ENCODE results near the gene CDK15.

The CDK15 gene

DNA sequence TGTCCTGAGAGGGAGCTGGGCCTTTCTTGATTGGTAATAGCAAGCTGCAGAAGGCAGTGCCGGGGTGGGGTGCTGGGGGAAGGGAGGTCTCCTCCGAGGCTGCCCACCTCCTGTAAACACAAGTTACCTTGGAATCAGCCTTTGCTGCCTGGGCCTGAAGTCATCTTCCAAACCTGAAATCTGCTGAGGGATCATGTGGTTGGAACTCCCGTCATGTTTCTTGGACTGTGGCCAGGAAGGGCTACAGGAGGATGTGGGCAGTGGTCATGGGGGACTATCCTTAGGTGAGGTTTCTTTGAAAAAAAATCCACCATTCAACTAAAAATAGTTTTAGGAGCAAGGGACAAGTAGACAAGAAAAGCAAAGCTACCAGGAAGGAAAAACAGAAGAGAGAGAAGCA is 74.2 kb downstream of the CDK15 start:
- no peak for DNase-seq

DNA sequence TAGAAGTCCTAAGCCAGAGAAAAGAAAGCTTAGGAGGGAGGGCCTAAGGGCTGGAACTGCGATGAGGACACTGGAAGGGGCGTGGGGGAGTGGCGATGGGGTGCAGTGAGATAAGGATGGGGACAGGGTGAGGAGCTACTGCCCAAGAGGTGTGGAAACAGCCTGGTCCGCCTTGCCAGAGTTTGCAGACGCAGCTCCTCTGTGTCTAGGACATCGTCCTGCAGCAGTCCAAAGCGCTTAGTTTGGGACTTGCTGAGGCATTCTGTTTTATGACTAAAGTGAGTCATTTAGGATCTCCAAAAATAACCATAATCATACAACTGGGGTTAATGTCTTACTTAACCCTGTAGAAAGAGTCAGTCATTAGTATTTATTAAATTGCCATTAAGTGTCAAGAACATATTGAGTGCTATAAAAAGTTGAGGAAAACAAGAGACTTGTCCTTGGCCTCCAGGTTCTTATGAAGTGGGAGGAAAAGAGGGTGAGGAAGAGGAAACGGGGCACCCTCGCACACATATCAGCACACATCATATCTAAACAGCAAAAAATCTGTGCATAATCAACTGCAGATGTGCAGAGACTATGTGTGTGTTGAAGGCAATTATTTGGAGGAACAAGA is 74.8 kb downstream of the CDK15 start:
- no peak for DNase-seq

DNA sequence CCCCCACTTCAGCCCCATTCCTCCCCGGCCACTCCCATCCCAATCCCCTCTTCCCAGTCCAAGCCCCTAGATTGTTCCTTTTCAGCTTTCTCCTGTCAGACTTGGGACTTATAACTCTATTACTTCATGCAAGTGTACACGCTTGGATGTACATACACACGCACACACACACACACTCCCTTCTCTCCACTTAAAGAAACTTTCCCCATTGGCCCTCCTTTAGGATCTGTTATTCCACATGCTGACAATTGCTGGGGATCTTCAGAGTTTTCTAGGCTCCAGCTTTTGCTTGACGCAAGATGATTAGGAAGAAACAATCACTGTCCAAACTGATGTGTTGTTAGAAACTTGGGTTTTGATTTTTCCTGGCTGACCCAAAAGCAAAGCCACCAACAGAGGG is 75.4 kb downstream of the CDK15 start:
- no peak for DNase-seq

DNA sequence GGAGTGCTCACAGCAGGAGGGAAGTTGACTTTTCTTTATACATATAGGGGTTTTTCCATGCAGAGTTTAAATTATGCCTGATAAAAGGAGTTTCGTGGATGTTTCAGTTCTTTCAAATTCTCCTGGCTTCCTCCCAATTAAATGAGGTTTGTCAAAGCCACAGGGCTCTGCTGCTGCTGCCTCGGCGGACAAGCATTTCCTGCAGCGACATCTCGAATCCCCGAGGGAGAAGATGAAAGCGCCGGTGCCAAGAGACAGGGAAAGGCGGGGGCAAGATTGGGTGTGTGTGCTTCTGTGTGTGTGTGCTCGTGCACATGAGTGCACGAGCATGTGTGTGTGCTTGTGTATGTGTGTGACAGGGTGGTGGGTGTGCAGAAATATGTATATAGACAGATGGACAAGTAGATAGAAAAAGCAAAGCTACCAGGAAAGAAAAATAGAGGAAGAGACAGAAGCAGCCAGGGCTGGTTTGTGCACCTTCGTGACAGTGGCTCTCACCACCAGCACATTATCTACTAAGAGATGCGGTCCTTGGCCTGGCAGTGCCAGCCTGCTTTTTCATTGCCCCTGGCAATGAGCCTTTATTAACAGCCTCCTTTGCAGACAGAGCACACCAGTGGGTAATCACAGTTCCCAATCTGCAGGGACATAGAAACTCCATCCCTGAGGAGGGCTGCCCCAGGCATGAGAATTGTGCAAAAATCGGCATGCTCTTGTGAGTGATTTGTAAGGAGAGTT is 76.2 kb downstream of the CDK15 start:
- DNase-seq, result no peak

DNA sequence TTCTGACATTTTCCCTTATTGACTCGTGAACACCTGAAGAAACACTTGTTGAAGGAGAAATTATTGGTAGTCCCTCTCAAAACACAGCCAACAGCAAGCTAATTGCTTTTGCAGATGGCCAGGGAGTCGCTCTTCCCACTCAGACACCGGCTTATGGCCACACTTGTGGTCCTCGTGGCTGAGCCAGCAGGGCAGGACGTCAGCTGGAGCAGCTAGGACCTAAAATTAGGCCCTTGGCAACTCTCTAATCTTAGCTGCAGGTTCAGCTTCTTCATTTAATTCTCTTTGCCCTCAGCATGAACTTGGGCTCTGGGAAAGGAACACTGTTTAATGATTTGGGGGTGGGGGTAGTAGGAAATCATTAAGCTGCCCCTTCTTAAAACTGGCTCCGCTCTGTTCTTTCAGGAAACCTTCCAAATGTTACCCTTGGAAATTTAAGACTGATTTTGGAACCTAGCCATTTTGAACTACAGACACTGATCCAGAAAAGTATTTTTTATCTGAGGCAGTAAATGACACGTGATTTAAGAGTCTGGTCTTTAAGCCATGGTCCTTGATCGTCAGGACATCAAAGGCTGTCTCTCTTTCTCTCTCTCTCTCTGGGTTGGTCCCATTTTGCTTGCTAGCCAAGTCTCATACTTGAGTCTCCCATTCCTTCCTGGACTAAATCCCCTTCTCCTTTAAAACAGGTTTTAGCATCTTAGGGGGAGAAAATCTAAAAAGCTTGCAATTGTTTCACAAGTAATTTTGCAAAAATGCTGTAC is 77.5 kb downstream of the CDK15 start:
- DNase-seq, result no peak

- DNase-seq, result no peak
These were observed 80.2 kb downstream of the CDK15 start for GRCh38 chr2:201886504-201886903.

DNA sequence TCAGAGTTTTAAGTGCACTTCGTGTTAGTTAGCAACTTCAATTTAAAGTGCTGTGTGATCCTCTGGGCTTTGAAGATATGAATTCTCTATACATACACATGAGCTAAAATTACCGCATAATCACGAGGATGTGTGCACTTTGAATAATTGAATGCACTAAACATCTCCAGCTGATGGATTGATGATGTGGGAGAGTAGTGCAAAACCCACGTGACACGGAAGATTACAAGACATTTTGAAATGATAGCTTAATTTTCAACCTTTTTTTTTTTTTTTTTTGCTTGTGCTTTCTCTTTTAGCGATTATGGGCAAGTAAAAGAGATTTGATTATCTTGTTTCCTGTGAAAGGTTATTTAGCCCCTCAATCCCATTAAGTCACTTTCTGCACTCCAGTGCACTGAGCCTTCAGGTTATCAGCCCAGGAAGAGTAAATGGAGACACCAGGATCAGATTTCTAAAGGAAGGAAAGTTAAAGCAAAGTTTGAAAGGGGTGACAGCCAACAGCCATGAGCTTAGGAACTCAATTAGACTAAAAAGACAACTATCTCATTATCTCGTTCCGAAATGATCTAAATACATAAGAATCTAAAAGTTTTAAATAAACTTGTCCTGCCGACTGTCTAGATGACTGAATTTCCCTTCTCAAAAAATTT is 81.6 kb downstream of the CDK15 start:
- DNase-seq, result no peak

DNA sequence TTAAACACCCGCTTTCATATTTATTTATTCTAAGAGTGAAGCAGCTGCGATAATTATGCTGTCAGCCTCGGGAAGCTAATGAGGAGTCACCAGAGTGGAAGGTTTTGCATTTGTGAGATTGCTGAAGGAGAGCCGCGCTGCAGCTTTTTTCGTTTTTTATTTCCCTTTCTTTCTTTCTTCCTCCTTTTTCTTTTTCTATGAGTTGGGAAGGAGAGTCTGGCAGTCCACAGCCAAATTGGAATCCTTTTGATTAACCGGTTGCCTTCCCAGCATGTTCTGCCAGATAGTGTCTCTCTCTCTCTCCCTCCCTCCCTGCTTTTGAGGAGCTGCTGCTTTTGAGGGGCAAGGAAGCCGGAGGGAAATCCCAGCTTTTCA is 82.1 kb downstream of the CDK15 start:
- DNase-seq, result no peak

DNA sequence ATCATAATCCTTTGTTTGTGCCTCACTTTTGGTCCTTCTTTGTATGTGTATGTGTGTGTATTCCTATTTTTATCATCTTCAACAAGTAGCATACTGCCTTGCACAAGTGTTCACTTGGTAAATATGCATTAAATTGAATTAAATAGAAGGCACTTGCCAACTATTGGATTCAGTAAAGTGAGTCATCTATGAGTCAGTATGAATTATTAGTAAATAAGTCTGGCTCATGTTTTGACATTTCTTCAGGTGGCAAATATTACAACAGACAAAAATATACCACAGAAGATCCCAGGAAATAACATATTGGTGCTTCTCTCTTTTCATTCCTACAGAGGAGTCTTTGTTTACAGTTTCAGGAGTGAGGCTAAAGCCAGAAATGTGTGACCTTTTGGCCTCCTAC is 84.1 kb downstream of the CDK15 start:
- DNase-seq, result no peak

GRCh38 chr2:201891676-201892075 is 85.3 kb downstream of the CDK15 start:
- no peak for DNase-seq

DNA sequence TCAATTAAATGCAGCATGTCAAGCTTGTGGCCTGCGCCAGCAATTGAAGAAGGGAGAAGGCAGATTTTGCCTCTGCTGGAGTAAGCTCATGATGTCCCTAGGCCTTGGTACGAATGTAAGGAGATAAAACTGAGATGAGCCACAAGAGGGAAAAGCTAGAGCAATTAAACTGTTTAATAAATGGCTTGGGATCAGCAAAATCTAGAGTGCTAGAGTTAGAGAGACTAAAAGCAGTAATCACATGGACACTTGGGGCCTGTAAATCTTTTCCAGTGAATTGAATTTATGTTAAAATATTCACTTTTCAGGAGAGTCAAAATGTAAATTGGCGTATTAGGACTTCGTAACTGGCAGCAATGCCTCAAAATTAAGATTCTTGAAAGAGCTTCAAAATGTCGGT is 86.2 kb downstream of the CDK15 start:
- DNase-seq, result no peak

DNA sequence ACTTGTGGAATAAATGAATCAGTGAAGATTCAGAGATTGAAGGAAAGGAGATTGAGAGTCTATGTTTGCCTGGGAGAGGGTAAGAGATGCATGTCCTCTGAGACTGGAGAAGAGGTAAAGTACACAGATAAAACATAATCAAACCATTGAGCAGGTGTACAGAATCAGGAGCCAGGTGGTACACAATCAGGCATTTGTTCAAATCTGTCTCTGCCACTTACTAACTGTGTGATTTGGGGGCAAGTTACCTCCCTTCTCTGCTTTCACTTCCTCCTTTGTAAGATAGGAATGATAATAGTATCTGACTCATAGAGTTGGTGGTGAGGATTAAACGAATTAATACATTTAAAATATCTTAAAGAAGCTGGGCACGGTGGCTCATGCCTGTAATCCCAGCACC is 94.0 kb downstream of the CDK15 start:
- no peak for DNase-seq

DNA sequence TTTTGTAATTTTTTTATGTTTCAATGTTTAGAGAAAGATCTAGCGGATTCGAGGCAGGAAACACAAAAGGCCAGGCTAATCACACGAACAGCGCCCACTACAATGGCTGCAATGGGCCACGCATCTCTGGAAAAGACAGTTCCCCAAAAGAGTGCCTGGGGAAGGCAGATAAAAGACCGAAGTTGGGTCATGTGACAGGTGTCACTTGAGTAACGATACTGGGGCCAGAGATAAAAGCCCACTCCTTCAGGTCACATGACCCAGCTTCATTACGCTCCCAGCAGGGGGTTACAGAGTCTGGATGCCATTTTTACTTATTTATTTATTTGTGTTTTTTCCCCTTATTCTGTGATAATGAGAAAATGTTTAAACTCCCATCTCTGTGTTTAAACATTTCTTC is 95.4 kb downstream of the CDK15 start:
- no peak for DNase-seq

- DNase-seq, result no peak
These were observed 98.4 kb downstream of the CDK15 start for GRCh38 chr2:201904538-201905420.

DNA sequence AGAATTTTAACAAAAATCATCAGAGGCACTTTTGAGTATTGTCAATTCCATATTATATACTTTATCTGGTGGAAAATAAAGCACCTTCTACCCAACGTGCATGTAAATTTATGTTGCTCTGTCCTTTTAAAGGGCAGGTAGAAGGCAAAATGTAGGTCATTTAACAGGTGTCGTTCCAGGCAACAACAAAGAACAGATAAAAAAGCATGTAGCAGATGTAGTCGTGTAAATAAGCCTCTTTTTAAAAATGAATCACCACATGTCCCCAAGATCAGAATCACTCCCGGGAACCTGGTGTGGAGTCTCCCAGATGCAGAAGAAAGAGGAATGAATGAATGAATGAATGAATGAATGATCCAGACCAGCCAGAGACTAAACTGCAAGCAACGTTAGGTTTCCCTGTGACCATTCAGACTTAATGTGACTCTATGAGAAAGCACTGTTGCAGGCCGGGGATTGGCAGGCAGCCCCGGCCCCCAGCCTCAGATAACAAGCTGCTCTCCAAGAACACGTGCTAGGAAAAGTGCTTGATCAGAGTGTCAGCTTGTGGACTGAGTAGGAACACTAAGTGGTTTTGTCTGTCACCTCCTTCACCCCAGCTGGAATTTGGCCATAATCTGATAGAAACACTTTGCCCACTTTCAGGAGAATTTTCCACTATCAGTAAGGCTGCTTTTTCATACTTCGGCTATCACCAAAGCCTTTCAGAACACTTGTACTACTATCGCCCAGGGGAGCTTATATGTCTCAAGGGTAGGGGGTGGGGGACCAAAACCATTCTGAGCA is 100.6 kb downstream of the CDK15 start:
- no peak for DNase-seq

GRCh38 chr2:201907563-201907881 is 101.2 kb downstream of the CDK15 start:
- no peak for DNase-seq

DNA sequence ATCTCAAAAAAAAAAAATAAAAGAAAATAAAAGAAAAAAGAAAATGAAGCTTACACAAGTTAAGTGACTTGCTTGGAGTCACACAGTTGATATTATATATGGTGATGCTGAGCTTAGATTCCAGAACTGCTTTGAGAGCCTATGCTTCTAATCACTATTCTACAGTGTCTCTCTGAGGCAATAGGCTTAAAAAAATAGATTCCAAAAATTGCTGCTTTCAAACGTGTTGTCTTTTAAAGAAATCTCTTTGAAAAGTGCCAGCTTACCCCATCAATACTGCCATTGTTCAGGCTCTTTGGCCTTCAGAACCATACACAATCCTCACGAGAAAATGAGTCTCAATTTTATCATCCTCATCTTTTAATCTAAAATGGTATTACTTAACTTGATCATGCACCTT is 102.6 kb downstream of the CDK15 start:
- no peak for DNase-seq

DNA sequence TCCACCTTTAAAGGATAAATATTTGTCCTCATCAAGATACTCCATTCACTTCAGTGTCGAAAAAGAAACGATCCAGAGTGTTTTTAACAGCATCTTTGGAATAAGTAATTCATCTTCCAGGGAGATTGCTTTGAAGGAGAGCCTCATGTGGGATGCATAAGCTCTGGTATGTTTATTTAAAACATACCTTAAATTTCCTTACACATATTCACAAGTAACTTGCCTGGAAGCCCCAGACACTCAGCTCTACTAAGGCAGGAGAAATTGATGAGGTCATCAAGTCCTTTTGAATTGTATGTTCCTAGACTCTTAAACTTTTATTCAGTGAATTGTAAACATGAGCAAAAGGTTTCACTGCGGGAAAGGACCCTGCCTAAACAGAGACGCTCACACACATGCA is 103.0 kb downstream of the CDK15 start:
- peak; percentile 84 for DNase-seq

DNA sequence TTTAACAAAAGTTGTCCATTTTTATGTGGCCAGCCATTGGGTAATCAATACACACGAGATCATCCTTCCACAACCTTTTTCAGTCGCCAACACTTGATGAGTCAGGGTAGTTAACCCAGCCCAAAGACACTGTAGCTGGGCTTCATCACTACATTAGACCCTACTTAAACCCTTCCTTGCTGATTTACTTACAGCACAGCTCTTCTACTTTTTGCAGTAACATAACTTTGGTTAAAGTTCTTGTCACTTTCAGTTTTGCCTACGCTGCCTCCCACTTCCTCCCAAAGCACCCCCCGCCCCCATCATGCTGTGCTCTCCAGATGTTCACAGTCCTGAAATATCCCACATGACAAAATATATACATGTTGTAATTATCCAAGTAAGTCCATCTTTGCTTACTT is 103.6 kb downstream of the CDK15 start:
- DNase-seq, result peak; percentile 25

DNA sequence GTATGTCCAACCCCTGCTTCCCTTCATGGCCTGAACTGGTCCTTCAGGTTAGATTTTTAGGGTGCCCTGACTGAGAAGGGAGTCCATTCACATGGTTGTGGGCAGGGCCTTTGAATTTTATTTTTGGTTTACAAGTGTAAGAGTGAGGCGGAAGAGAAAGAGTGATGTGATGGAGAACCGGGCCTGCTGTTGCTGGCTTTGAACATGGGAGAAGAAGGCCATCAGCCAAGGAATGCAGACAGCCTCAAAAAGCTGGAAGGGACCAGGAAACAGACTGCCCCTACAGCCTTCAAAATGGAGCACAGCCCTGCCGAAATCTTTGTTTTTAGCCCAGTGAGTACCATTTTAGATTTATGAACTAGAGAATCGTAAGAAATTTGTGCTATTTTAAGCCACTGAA is 105.0 kb downstream of the CDK15 start:
- no peak for DNase-seq

GRCh38 chr2:201913201-201913600 is 106.9 kb downstream of the CDK15 start:
- no peak for DNase-seq

DNA sequence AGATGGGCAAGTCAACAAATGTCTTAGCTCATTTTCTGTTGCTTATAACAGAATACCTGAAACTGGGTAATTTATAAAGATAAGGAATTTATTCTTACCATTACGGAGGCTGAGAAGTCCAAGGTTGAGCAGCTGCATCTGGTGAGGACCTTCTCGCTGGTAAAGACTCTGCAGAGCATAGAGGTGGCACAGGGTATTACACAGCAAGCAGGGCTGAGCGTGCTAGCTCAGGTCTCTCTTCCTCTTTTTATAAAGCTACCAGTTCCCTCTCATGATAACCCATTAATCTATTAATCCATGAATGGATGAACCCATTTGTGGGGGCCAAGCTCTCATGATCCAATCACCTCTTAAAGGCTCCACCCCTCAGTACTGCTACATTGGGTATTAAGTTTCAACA is 109.1 kb downstream of the CDK15 start:
- DNase-seq, result no peak

Measured in kidney glomerular epithelial cell (primary cell).